GM12801 (cell line): Measurements from ENCODE around the gene SAMM50.

Experiments
- TF ChIP-seq, protein P1 (sequence below): IDR thresholded peaks from one replicate; pipeline ENCODE4 v1.5.1; 2011; ENCODE audit warnings: control low read depth; ENCODE audit not compliant: insufficient read length; ENCODE audit errors: extremely low read depth

SAMM50 gene

DNA sequence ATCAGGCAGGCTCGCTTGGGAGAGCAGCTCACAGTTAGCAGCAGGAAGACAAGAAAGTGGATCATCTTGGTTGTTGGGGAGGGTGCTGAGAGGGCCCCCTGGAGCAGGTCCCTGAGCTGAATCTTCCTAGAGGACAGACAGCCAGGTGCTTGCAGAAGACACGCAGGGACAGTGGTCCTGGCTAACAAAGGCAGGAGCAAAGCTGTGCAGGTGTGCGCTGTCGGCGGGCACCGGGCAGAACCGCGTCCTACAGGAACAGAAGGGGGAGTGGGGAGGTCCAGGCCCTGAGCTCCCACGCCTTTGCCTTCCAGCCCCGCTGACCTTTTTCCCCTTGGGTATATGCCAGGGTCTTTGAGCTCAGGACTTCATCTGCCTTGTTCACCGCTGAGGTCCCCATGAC, 38.8 kb downstream of the SAMM50 start:
- TF ChIP-seq, protein P1, sequence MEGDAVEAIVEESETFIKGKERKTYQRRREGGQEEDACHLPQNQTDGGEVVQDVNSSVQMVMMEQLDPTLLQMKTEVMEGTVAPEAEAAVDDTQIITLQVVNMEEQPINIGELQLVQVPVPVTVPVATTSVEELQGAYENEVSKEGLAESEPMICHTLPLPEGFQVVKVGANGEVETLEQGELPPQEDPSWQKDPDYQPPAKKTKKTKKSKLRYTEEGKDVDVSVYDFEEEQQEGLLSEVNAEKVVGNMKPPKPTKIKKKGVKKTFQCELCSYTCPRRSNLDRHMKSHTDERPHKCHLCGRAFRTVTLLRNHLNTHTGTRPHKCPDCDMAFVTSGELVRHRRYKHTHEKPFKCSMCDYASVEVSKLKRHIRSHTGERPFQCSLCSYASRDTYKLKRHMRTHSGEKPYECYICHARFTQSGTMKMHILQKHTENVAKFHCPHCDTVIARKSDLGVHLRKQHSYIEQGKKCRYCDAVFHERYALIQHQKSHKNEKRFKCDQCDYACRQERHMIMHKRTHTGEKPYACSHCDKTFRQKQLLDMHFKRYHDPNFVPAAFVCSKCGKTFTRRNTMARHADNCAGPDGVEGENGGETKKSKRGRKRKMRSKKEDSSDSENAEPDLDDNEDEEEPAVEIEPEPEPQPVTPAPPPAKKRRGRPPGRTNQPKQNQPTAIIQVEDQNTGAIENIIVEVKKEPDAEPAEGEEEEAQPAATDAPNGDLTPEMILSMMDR = no peak

DNA sequence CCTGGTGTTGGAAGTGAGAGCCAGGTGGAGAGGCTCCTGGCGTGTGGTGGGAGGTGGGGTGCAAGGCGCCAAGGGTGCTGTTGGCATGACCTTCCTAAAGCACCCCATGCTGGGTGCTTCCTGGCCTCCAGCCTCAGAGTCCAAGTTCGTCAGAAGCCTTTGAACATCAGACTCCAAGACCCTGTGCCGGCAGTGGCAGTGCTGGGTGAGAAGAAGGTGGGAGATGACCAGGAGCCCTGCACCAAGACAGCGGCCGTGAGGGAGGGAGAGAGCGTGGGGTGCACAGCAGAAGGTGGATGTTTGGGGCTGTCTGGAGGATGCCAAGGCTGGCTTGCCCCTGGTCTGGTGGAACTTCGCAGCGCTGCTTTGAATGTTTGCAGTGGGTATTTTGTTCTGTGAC, 39.2 kb downstream of the SAMM50 start:
- TF ChIP-seq, protein P1 = no peak

DNA sequence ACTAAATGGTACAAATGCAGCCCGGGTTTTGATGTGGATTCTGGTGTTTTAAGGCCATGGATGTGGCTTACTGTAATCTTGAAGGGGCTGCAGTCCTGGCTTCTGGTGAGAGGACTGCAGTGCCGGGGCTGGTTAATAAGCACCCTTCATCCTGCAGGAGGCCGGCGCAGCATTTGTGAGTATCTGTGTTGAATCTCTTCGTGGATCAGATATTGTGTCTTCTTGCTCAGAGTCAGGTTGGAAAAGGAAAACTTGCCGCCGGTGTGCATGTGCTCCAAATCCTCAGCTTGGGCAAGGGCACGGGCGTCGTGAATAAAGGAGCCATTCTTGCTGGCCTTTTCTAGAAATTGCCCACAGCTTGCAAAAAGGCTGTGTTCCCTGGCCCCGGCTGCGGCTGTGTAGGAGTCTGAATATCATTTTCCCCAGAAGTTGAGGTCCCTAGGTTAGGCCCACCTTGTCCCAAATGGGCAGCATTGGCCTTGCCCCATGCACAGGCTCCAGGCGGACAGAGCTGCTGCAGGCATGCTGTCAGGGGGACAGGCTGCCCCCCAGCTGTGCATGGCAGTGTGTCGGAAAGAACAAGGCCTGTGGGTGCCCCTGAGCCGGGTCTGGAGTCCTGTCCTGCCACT, 39.9 kb downstream of the SAMM50 start:
- TF ChIP-seq, protein P1 = no peak

DNA sequence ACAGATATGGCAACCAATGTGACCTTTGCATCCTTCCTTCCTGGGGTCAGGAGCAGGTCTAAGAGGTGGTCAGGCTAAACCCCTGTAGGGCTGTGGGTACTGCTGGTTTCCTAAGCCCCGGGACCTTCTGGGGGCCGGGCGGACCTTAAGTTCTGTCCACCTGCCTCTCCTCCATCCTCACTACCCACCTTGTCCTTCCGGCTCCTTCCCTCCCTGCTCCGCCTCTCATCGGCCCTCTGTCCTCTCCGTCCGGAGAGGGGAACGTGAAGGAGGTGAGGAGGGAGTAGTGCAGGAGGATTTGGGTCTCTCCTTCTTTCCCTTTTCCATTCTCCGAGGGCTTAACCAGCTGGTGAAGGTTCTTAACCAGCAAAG, 40.5 kb downstream of the SAMM50 start:
- TF ChIP-seq, protein P1 = no peak

DNA sequence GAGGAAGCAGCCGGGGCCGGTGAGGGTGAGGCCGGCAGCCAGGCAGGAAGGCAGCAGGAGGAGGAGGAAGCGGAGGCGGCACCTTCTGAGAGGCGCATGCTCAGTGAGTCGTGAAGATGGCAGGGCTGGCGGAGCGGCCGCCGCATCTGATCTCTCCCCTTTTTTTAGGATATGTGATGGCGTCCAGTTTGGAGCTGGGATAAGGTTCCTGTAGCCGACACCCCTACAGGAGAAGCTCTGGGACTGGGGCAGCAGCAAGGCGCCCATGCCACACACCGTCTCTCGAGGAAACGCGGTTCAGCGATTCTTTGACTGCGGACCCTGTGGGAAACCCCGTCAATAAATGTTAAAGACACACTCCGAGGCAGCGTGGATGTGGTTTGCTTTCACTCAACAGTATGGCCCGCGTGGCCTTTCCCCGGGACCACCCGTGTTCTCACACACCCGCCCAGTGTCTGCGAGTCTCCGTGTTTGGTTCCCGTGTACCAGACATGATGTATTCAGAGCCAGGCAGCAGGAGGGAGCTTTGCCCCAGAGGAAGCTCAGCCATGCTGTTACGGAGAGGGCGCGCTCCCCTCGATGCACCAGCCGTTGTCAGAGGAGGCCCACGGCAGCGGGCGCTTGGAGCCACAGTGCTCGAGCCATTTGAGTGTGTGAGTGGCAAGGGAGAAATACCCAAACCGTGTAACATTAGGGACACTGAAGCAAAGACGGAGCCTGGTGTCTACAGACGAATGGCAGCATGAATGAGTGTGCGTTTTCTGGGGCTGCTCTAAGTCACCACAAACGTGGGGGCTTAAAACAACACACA, 41.1 kb downstream of the SAMM50 start:
- TF ChIP-seq, protein P1 = no peak

DNA sequence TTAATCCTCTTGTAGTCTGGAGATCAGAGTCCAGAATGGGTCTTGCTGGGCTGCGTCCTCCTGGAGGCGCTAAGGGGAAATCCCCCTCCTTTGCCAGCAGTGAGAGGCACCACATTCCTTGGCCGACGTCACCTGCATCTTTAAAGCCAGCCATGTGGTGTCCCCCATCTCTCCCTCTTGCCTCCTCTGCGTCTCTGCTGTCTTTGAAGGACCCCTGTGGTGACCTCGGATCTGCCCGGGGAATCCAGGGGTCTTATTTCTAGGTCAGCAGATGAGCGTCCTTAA, 41.7 kb downstream of the SAMM50 start:
- TF ChIP-seq, protein P1 = no peak

DNA sequence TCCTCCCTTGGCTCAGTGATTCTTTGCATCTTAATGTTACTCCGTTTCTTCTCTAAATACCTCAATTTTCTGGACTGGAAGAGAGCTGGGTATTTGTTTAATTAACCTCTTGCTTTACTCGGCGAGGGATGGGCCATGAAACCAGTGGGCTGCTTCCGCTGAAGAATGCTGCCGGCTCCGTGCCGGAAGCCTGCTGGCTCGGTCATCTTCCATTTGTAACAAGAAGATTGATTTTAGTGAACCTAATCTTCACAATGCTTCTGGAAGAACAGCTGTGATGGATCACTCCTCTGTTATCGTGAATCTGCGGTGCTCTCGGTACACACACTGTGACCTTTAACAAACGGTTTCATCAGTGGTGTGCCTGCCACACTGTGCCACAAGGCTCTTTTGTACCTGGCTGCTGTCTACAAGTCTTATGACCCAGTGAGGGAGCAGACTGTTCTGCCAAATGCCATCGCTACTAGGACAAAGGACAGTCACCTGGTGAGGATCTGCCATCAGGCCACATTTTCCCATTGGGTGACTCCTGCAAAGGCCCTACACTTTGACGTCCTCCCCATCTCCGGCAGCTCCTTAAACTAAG, 43.5 kb downstream of the SAMM50 start:
- TF ChIP-seq, protein P1 = no peak
